Measurements from ENCODE around the gene CAMK1D.
"Not testable (repeated sequence)": the region's sequence is repeated elsewhere in the genome, so short reads cannot be mapped to it uniquely, and the experiment has no call there.

CAMK1D gene

DNA sequence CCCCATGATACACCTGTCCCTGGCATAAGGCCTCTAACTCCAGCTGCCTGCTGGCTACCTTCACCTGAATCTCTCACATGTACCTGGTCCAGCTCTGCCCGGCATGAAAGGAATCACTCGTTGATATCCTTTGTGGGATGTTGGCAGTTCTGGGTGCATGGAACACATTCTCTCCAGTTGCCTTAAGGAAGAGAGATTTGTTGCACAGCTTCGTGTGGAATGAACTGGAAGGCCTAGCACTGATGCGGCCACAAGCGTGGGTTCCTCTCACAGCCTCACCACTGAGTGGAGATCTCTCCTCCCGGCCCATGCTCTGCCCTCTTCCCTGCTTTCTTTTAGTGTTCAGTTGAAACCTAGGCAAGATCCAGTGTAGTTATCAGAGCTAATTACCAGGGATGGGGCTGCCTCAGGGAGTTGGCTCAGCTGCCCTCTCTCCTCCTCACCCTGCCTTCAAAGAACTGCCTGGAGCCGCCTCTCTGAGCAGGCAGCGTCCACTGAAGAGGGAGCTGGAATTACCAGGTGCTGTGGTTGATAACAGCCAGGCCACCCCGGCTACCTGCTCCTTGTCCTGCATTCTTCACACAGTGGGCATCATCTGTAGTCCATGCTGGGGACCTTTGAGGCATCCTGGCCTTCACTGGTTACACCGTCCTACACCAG, 457.9 kb downstream of the CAMK1D start:
- DNase-seq (ENCODE audit: low read depth): no peak
- no peak overlapping the region for H3K4me3 ChIP-seq (ENCODE audit: low read depth, low read length)
- TF ChIP-seq, protein P1, sequence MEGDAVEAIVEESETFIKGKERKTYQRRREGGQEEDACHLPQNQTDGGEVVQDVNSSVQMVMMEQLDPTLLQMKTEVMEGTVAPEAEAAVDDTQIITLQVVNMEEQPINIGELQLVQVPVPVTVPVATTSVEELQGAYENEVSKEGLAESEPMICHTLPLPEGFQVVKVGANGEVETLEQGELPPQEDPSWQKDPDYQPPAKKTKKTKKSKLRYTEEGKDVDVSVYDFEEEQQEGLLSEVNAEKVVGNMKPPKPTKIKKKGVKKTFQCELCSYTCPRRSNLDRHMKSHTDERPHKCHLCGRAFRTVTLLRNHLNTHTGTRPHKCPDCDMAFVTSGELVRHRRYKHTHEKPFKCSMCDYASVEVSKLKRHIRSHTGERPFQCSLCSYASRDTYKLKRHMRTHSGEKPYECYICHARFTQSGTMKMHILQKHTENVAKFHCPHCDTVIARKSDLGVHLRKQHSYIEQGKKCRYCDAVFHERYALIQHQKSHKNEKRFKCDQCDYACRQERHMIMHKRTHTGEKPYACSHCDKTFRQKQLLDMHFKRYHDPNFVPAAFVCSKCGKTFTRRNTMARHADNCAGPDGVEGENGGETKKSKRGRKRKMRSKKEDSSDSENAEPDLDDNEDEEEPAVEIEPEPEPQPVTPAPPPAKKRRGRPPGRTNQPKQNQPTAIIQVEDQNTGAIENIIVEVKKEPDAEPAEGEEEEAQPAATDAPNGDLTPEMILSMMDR (IDR thresholded peaks at IDR 0.05; ENCODE audit: low read depth, low read length, missing control alignments): no peak
- in situ Hi-C loops (cut with HindIII; ENCODE audit: low sequenced_read_pairs): no loop called here

DNA sequence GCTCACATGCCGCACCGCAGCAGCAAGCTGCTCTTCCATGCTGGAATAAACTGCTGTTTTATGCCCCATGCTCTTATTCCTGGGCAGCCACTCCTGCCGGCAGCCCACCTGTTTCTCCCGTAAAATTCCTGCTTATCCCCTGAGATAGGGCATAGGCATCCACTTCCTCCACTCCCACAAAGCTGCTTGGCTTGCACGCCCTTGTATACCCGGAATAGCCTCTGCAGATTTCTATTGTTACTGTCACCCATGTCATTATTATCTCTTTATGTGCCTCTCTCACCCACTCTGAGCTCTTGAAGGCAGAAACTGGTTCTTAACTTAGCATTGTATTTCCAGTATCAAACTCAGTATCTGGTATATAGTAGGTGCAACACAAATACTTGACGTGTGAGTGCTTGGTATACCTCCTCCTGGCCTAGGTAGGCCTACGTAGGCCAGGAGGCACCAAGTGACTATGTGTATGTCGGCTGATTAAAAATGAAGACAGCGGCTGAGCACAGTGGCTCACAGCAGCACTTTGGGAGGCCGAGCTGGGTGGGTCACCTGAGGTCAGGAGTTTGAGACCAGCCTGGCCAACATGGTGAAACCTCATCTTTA, 458.8 kb downstream of the CAMK1D start:
- TF ChIP-seq, protein P1 (IDR thresholded peaks at IDR 0.05; ENCODE audit: low read depth, low read length, missing control alignments): no peak
- in situ Hi-C loops (cut with HindIII; ENCODE audit: low sequenced_read_pairs): no loop called here
- no peak overlapping the region for H3K4me3 ChIP-seq (ENCODE audit: low read depth, low read length)
- no peak for DNase-seq (ENCODE audit: low read depth)

DNA sequence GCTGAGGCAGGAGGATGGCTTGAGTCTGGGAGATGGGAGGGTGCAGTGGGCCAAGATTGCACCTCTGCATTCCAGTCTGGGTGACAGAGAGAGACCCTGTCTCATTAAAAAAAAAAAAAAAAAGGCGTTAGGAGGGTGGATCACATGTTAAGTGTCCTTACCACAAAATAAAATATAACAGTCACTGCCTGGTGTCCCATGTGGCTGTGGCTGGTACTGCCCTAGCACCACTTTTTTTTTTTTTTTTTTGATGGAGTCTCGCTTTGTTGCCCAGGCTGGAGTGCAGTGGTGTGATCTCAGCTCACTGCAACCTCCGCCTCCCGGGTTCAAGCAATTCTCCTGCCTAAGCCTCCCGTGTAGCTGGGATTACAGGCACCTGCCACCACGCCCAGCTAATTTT, 460.7 kb downstream of the CAMK1D start:
- H3K4me3 ChIP-seq (ENCODE audit: low read depth, low read length); in situ Hi-C loops (cut with HindIII; ENCODE audit: low sequenced_read_pairs); DNase-seq (ENCODE audit: low read depth): not testable (repeated sequence)
- TF ChIP-seq, protein P1 (IDR thresholded peaks at IDR 0.05; ENCODE audit: low read depth, low read length, missing control alignments): peak; percentile 15

DNA sequence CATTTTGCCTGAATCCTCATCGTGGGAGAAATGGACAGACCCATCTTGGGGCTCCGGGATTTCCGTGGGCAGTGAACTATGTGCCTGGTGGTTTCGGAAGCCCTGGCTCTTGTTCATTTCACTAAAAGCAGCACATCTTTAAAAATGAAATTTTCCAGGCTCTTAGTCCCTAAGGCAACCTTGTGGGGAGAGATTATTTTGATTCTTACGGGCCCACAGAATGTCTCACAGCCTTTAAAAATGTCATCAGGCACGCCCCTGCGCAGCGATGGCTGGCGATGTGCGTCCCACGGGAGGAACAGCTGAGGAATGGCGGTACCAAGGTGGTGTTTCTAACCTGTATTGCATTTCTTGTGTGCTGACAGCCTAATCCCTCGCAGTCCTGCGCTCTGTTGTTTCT, 462.5 kb downstream of the CAMK1D start:
- in situ Hi-C loops (cut with HindIII; ENCODE audit: low sequenced_read_pairs): no loop called here
- H3K4me3 ChIP-seq (ENCODE audit: low read depth, low read length): no peak overlapping the region
- no peak for DNase-seq (ENCODE audit: low read depth)
- TF ChIP-seq, protein P1 (IDR thresholded peaks at IDR 0.05; ENCODE audit: low read depth, low read length, missing control alignments): no peak

DNA sequence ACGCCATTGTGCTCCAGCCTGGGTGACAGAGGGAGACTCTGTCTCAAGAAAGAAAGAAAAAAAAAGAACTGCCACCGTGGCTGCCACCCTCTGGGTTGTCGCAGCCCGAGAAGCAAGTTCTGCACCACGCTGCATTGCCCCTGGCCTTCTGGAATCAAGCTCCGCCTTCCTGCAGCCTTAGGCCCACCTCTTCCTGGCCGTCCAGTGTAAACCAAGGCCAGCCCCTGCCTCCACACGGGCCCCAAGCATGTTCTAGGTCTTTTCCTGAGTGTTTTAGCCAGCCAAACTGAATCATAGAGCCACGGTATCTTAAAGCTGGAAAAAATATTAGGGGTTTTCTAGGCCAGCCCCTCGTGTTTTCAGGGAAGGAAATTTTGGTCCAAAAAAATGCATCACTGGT, 463.2 kb downstream of the CAMK1D start:
- no peak overlapping the region for H3K4me3 ChIP-seq (ENCODE audit: low read depth, low read length)
- TF ChIP-seq, protein P1 (IDR thresholded peaks at IDR 0.05; ENCODE audit: low read depth, low read length, missing control alignments): no peak
- in situ Hi-C loops (cut with HindIII; ENCODE audit: low sequenced_read_pairs): no loop called here
- DNase-seq (ENCODE audit: low read depth): no peak

DNA sequence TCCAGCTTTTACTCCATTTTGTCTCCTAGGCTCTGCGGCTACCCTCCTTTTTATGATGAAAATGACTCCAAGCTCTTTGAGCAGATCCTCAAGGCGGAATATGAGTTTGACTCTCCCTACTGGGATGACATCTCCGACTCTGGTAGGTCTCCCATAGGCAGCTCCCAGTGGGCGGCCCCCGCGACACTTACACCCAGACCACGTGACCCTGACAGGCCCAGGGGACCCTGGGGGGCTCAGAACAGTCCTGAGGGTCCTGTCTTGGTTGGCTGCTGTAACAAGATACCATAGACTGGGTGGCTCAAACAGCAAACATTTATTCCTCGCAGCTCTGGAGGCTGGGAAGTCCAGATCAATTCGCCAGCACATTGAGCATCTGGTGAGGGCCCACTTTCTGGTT, 464.8 kb downstream of the CAMK1D start:
- no peak overlapping the region for H3K4me3 ChIP-seq (ENCODE audit: low read depth, low read length)
- in situ Hi-C loops (cut with HindIII; ENCODE audit: low sequenced_read_pairs): no loop called here
- DNase-seq (ENCODE audit: low read depth): no peak
- TF ChIP-seq, protein P1 (IDR thresholded peaks at IDR 0.05; ENCODE audit: low read depth, low read length, missing control alignments): no peak

Data from astrocyte of the cerebellum (primary cell).